IPS DF 6.9 (cell line): ENCODE measurements around the gene PARVB.
"Not testable (repeated sequence)": the region's sequence is repeated elsewhere in the genome, so short reads cannot be mapped to it uniquely, and the experiment has no call there.

ENCODE experiments used
- DNase-seq: peaks from one replicate; pipeline ENCODE4 v3.0.0-alpha.2; 2013; ENCODE audit warnings: low read depth, low spot score
- H3K27ac ChIP-seq: one replicate; pipeline ENCODE4 v1.5.1; 2013; ENCODE audit warnings: low read length, control low read depth
- H3K27me3 ChIP-seq: 2 replicates; pipeline ENCODE4 v1.6.1; 2013; ENCODE audit warnings: mild to moderate bottlenecking, low read length; ENCODE audit not compliant: control insufficient read depth, insufficient read depth
- H3K36me3 ChIP-seq: 2 replicates; pipeline ENCODE4 v1.6.1; 2013; ENCODE audit warnings: low read length; ENCODE audit not compliant: control insufficient read depth, insufficient read depth
- H3K4me1 ChIP-seq: 2 replicates; pipeline ENCODE4 v1.6.1; 2013; ENCODE audit warnings: low read length; ENCODE audit not compliant: control insufficient read depth, insufficient read depth
- H3K4me3 ChIP-seq: 2 replicates; pipeline ENCODE4 v1.5.1; 2013; ENCODE audit warnings: mild to moderate bottlenecking, low read length
- H3K9me3 ChIP-seq: 2 replicates; pipeline ENCODE4 v1.6.1; 2013; ENCODE audit warnings: low read length, inconsistent platforms; ENCODE audit not compliant: control insufficient read depth, insufficient read depth
- WGBS: extraction: QIAGEN DNeasy Blood & Tissue Kit; methylation state at CpG from one replicate; pipeline ENCODE4 v1.1.7; 2013; ENCODE audit warnings: mixed read lengths, missing lambda C conversion rate; ENCODE audit not compliant: insufficient read length, insufficient coverage; 5-methylcytosine and 5-hydroxymethylcytosine counted together

The PARVB gene

GRCh38 chr22:44012591-44012990, 11.5 kb upstream of the PARVB start:
- Histone ChIP-seq H3K36me3 (no peaks in the 10 kb centered on the region; the same call in 1 of the 2 replicates), H3K4me1 (no peaks in the 10 kb centered on the region), H3K27me3 (no peaks in the 10 kb centered on the region), H3K4me3 (no peak overlapping the region), H3K27ac (no peak overlapping the region), H3K9me3 (no peaks in the 10 kb centered on the region)
- no CpG with 5 or more reads among the region's 7 CpGs for whole genome bisulfite sequencing
- DNase-seq, result no peak

GRCh38 chr22:44014241-44014640, 9.9 kb upstream of the PARVB start:
- no peaks in the 10 kb centered on the region for H3K9me3 ChIP-seq
- no peak for DNase-seq
- H3K36me3 ChIP-seq, result no peaks in the 10 kb centered on the region
- H3K27me3 ChIP-seq, result no peaks in the 10 kb centered on the region
- H3K4me1 ChIP-seq, result no peaks in the 10 kb centered on the region
- WGBS, result no CpG with 5 or more reads among the region's 2 CpGs
- H3K27ac ChIP-seq, result no peak overlapping the region
- H3K4me3 ChIP-seq, result no peak overlapping the region

GRCh38 chr22:44016586-44016985, 7.5 kb upstream of the PARVB start:
- H3K4me1 ChIP-seq, H3K36me3 ChIP-seq, H3K27me3 ChIP-seq, DNase-seq, H3K9me3 ChIP-seq, H3K27ac ChIP-seq, H3K4me3 ChIP-seq: not testable (repeated sequence)
- no CpG with 5 or more reads among the region's 3 CpGs for WGBS

GRCh38 chr22:44018594-44018993, 5.5 kb upstream of the PARVB start:
- H3K27ac ChIP-seq, result no peak overlapping the region
- no peaks in the 10 kb centered on the region for H3K36me3 ChIP-seq
- DNase-seq, result no peak
- H3K27me3 ChIP-seq, result no peaks in the 10 kb centered on the region
- 0 out of 2 replicates have a peak, but pooled peaks cover 1% of the 10 kb centered on the region for H3K4me1 ChIP-seq
- WGBS, result no CpG with 5 or more reads among the region's 9 CpGs
- no peak overlapping the region for H3K4me3 ChIP-seq
- H3K9me3 ChIP-seq, result no peaks in the 10 kb centered on the region

- H3K4me3 ChIP-seq, result no peak overlapping the region
- no peak overlapping the region for H3K27ac ChIP-seq
- H3K9me3 ChIP-seq, result no peaks in the 10 kb centered on the region
- no peaks in the 10 kb centered on the region for H3K36me3 ChIP-seq
- DNase-seq, result no peak
- no CpG with 5 or more reads among the region's 10 CpGs for WGBS
- no peaks in the 10 kb centered on the region for H3K27me3 ChIP-seq
- H3K4me1 ChIP-seq, result 0 out of 2 replicates have a peak, but pooled peaks cover 1% of the 10 kb centered on the region
Measured at GRCh38 chr22:44019416-44019815, 4.7 kb upstream of the PARVB start.

- no peak for DNase-seq
- Histone ChIP-seq H3K9me3 (no peaks in the 10 kb centered on the region), H3K27me3 (no peaks in the 10 kb centered on the region), H3K4me3 (no peak overlapping the region), H3K4me1 (0 out of 2 replicates have a peak, but pooled peaks cover 1% of the 10 kb centered on the region), H3K36me3 (no peaks in the 10 kb centered on the region), H3K27ac (no peak overlapping the region)
- no CpG with 5 or more reads among the region's 5 CpGs for WGBS
Measured at GRCh38 chr22:44019846-44020245, 4.3 kb upstream of the PARVB start.

GRCh38 chr22:44020981-44021380, 3.1 kb upstream of the PARVB start:
- Histone ChIP-seq H3K36me3 (no peaks in the 10 kb centered on the region), H3K4me1 (peaks cover 3% of the 10 kb centered on the region; the same call in 1 of the 2 replicates), H3K27me3 (no peaks in the 10 kb centered on the region), H3K9me3 (no peaks in the 10 kb centered on the region), H3K4me3 (no peak overlapping the region), H3K27ac (no peak overlapping the region)
- WGBS, result no CpG with 5 or more reads among the region's 8 CpGs
- no peak for DNase-seq

GRCh38 chr22:44023404-44024287, 456 bp upstream of the PARVB start:
- H3K27me3 ChIP-seq, result no peaks in the 10 kb centered on the region
- no peaks in the 10 kb centered on the region for H3K36me3 ChIP-seq
- WGBS, result no CpG with 5 or more reads among the region's 54 CpGs
- no peak overlapping the region for H3K27ac ChIP-seq
- H3K4me3 ChIP-seq, result peak overlapping the region; percentile 64
- no peaks in the 10 kb centered on the region for H3K9me3 ChIP-seq
- H3K4me1 ChIP-seq, result peaks cover 3% of the 10 kb centered on the region; the same call in 1 of the 2 replicates
- DNase-seq, result no peak

GRCh38 chr22:44025171-44026065, 1.3 kb downstream of the PARVB start:
- H3K4me3 ChIP-seq, result no peak overlapping the region
- DNase-seq, result no peak
- H3K27ac ChIP-seq, result no peak overlapping the region
- no peaks in the 10 kb centered on the region for H3K27me3 ChIP-seq
- no peaks in the 10 kb centered on the region for H3K9me3 ChIP-seq
- H3K36me3 ChIP-seq, result no peaks in the 10 kb centered on the region
- WGBS, result no CpG with 5 or more reads among the region's 26 CpGs
- peaks cover 3% of the 10 kb centered on the region; the same call in 1 of the 2 replicates for H3K4me1 ChIP-seq

- Histone ChIP-seq H3K36me3 (no peaks in the 10 kb centered on the region), H3K4me1 (peaks cover 3% of the 10 kb centered on the region; the same call in 1 of the 2 replicates), H3K27me3 (no peaks in the 10 kb centered on the region), H3K4me3 (no peak overlapping the region), H3K9me3 (no peaks in the 10 kb centered on the region), H3K27ac (no peak overlapping the region)
- WGBS, result no CpG with 5 or more reads among the region's 17 CpGs
- no peak for DNase-seq
Measured at GRCh38 chr22:44026066-44026629, 2.0 kb downstream of the PARVB start.
